Stimulated activated naive CD4-positive, alpha-beta T cell (primary cell): Measurements from ENCODE around the gene TECPR2.
"Not testable (repeated sequence)": the region's sequence is repeated elsewhere in the genome, so short reads cannot be mapped to it uniquely, and the experiment has no call there.

ENCODE experiments used
- DNase-seq, 6 experiments: peaks; one replicate each; lab custom pipeline; 2025; lab: John Stamatoyannopoulos, UW

Gene TECPR2

GRCh38 chr14:102509746-102510615 lies 147.2 kb downstream of the TECPR2 start, which contains the start of gene ANKRD9:
Gene ANKRD9 (minus strand): TSS chr14:102509776. CDS start chr14:102507889, 1,887 bp downstream.
- DNase-seq: peak; percentile 62 to 85 (median 77)

DNA sequence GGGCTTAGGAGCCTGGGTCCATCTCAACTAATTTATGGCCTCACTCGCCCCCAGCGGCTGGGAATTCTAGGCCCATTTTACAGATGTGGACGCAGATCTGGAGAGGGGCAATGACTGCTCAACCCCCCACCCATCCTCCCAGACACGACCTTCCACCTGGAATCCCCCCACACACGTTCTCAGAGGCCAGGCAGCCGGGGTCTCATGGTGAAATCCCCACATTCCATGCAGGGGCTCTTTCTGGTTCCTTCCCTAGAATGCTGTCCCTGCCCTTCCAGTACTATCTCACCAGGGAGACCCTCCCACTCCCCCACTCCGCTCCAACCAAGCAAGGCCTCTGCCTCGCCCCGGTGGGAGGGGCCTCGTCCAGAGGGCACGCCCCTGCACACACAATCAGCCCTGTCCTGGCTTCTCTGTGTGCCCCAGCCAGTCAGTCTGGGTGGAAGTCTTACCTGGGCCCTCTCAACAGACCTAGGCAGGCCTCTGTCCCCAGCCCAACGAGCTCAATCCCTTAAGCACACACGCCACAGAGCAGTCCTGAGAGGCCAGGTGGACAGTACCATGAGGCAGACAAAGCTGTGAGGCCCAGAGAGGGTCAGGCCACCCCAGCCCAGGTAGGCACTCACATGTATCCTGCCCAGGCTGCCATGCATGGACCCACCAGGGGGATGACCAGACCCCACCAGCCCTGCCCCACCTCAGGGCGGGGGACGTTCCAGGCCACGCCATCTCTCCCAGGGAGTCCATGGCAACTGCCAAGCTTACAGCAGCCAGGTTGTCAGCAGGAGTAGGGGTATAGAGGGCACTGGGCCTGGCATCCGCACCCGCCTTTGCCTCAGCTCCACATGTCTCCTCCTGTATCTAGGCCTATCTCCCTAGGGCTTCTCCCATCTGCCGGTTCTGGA lies 148.1 kb downstream of the TECPR2 start:
- peak in 4 of 6 experiments; percentile 7 to 36 (median 22) for DNase-seq

DNA sequence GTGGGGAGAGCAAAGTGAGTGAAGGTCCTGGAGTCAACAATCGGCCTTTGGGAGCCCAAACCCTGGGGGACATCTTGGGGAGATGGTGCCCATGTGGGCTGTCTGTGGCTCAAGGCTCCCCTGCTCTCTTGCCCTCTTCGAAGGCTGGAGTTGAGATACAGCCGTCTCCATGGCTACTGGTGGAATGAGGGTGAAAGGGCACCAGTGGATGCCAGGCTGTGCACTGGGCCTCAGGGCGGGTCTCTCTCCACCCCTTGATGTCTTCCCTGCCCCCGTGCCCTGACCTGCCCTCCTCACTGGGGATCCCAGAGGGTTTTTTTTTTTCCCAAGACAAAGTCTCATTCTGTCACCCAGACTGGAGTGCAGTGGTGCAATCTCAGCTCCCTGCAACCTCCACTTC lies 148.8 kb downstream of the TECPR2 start:
- no peak for DNase-seq

GRCh38 chr14:102512793-102513300 lies 150.1 kb downstream of the TECPR2 start:
- no peak for DNase-seq

- no peak for DNase-seq
Measured at GRCh38 chr14:102513899-102514772, 151.4 kb downstream of the TECPR2 start.

GRCh38 chr14:102514987-102515733 lies 152.4 kb downstream of the TECPR2 start:
- DNase-seq: no peak

GRCh38 chr14:102516531-102517391 lies 154.0 kb downstream of the TECPR2 start:
- DNase-seq: peak in 5 of 6 experiments; percentile 23 to 70 (median 65)

DNA sequence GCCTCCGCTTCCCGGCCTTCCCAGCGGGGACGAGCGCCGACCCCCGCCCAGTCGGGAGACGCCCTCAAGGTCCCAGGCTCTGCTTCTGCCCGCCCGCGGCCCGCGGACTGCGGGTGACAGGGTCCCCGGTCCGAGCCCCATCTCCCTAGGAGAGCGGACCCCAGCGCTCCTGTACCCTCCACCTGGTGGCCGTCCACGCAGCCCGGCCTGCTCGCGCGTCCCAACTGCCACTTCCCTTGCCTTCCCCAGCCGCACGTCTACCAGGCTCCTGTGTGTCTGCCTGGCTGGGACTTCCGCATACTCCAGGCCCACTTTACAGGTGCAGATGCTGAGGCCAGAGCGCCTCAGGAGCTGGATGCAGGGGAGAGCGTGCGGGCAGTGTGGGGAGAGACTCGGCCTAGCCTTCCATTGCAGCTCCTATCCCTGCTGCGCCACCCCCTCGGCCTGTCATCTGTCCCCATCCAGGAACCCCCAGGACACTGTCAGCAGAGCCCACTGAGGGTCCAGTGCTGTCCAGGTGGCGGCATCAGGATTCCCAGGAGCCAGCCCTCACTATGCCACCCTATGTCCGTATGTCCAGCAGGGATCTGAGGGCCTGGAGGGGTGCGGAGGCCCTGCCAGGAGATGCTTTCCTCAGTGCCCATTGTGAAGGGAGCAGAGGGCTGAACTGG lies 154.8 kb downstream of the TECPR2 start:
- no peak for DNase-seq

- DNase-seq: no peak
Measured at GRCh38 chr14:102518063-102518648, 155.4 kb downstream of the TECPR2 start.

GRCh38 chr14:102519709-102520108 lies 157.0 kb downstream of the TECPR2 start:
- not testable (repeated sequence) for DNase-seq

GRCh38 chr14:102523200-102523568 lies 160.4 kb downstream of the TECPR2 start:
- DNase-seq: no peak

- DNase-seq: no peak
Measured at GRCh38 chr14:102523569-102524450, 161.1 kb downstream of the TECPR2 start.

- DNase-seq: peak; percentile 76 to 88 (median 82)
Measured at GRCh38 chr14:102524451-102525218, 161.9 kb downstream of the TECPR2 start.

GRCh38 chr14:102525219-102525928 lies 162.6 kb downstream of the TECPR2 start:
- peak in 4 of 6 experiments; percentile 23 to 55 (median 42) for DNase-seq

DNA sequence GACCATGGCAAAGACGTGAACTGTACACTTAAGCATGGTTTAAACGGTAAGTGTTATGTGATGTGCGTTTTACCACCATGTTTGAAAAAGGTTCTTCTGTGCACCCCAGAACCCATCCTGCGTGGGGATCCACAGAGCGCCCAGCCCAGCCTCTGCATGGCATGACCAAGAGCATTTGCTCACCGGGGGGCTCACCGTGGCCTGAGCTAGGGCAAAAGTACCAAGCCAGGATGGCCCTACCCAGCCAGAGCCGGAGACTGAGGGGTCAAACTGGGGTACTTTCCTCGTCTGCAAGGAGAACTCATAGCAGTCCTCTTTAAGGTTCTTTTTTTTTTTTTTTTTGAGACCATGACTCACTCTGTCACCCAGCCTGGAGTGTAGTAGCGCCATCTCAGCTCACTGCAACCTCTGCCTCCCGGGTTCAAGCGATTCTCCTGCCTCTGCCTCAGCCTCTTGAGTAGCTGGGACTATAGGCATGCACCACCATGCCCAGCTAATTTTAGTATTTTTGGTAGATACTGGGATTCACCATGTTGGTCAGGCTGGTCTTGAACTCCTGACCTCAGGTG lies 163.3 kb downstream of the TECPR2 start:
- DNase-seq: no peak
